Endothelial cell of umbilical vein (primary cell): ENCODE data around the gene SDCBP2. TPM values are rescaled to one million over a fixed set of nuclear protein-coding genes. Genes with fewer than 3 reads are reported as not detected.

ENCODE experiments used
- BruUV-seq: library from RNA; stranded (reverse); fragments of 400-500 nt; replicated peaks from 2 replicates; lab custom pipeline; 2021; lab: Mats Ljungman, UMichigan
- CTCF ChIA-PET: fragments of 300-600, 350-600 bp; sonication (Branson Sonifier 250); formaldehyde crosslinking; loops from one replicate; lab custom pipeline; 2021; ENCODE audit warnings: antibody characterized with exemption, inconsistent platforms; lab: Charles Lee
- POLR2A ChIA-PET: fragments of 300-600, 350-600 bp; sonication (Branson Sonifier 250); formaldehyde crosslinking; loops from one replicate; lab custom pipeline; 2021; ENCODE audit warnings: antibody characterized with exemption, inconsistent platforms; lab: Charles Lee
- DNase-seq: peaks from one replicate; pipeline ENCODE4 v3.0.0-alpha.2; 2011; ENCODE audit warnings: low read depth, low spot score
- FAIRE-seq: peaks from 2 replicates; lab custom pipeline; 2011; peaks lifted over from hg19 to GRCh38; lab: Jason Lieb, UNC
- H2AFZ ChIP-seq: 2 replicates; pipeline ENCODE4 v1.6.0; 2012; ENCODE audit warnings: low read depth, low read length, control low read depth, inconsistent platforms
- H3K27ac ChIP-seq: 2 replicates; pipeline ENCODE4 v1.5.1; 2011; ENCODE audit warnings: low read depth, mild to moderate bottlenecking, control low read depth, low read length, moderate library complexity; ENCODE audit not compliant: insufficient read depth
- H3K27me3 ChIP-seq, 2 experiments: 2 replicates each; pipeline versions ENCODE4 v1.6.0 to v1.6.1; 2011; ENCODE audit warnings: low read length in 2 of 2, mixed read lengths in 1 of 2; ENCODE audit not compliant: control insufficient read depth in 2 of 2, insufficient read depth in 2 of 2
- H3K36me3 ChIP-seq, 2 experiments: 2 replicates in 1 of 2; 3 replicates in 1 of 2; pipeline ENCODE4 v1.5.1; 2011; ENCODE audit warnings: low read length in 2 of 2, mild to moderate bottlenecking in 1 of 2, moderate library complexity in 1 of 2; ENCODE audit not compliant: control insufficient read depth in 2 of 2, insufficient read depth in 2 of 2; ENCODE audit errors: extremely low read depth in 1 of 2
- H3K4me1 ChIP-seq: 3 replicates; pipeline ENCODE4 v1.5.1; 2011; ENCODE audit warnings: mild to moderate bottlenecking, low read length; ENCODE audit not compliant: control insufficient read depth, insufficient read depth; ENCODE audit errors: extremely low read depth
- H3K4me2 ChIP-seq: 2 replicates; pipeline ENCODE4 v1.6.1; 2011; ENCODE audit warnings: low read length, control low read depth, mixed read lengths; ENCODE audit not compliant: insufficient read depth
- H3K4me3 ChIP-seq, 3 experiments: fragments of 200-600 bp in 1 of 3; sonication (generic), shearing (Covaris generic) in 1 of 3; replicated peaks in 1 of 3; 2 replicates each; pipeline ENCODE4 v1.5.1; 2011 to 2016; ENCODE audit warnings: control low read depth in 3 of 3, low read length in 3 of 3, mild to moderate bottlenecking in 2 of 3, inconsistent platforms in 1 of 3, low read depth in 1 of 3, moderate library complexity in 1 of 3; ENCODE audit not compliant: insufficient read depth in 1 of 3
- H3K79me2 ChIP-seq: 2 replicates; pipeline ENCODE4 v1.6.0; 2012; ENCODE audit warnings: low read length, inconsistent platforms; ENCODE audit not compliant: control insufficient read depth, insufficient read depth
- H3K9ac ChIP-seq: replicated peaks from 2 replicates; pipeline ENCODE3; 2011; ENCODE audit warnings: low read length, control low read depth; ENCODE audit not compliant: insufficient read depth; ENCODE audit errors: extremely low read depth
- H3K9me1 ChIP-seq: replicated peaks from 3 replicates; pipeline ENCODE4 v1.6.0; 2011; ENCODE audit warnings: mild to moderate bottlenecking, low read length; ENCODE audit not compliant: control insufficient read depth, insufficient read depth; ENCODE audit errors: extremely low read depth
- H3K9me3 ChIP-seq: replicated peaks from 2 replicates; pipeline ENCODE4 v1.5.1; 2012; ENCODE audit warnings: low read length, inconsistent platforms; ENCODE audit not compliant: control insufficient read depth, insufficient read depth
- H4K20me1 ChIP-seq: replicated peaks from 2 replicates; pipeline ENCODE3; 2011; ENCODE audit warnings: mild to moderate bottlenecking, low read length; ENCODE audit not compliant: control insufficient read depth, insufficient read depth; ENCODE audit errors: extremely low read depth
- EZH2 ChIP-seq: IDR thresholded peaks from 2 replicates; pipeline ENCODE4 v1.6.1; 2012; ENCODE audit warnings: borderline replicate concordance, low read depth, mild to moderate bottlenecking, moderate library complexity, low read length, inconsistent platforms; ENCODE audit not compliant: severe bottlenecking
- FOS ChIP-seq: IDR thresholded peaks from 2 replicates; pipeline ENCODE4 v1.6.1; 2011; ENCODE audit warnings: mild to moderate bottlenecking, low read length, moderate library complexity, borderline replicate concordance; ENCODE audit not compliant: insufficient read depth
- GATA2 ChIP-seq: IDR thresholded peaks from 2 replicates; pipeline ENCODE4 v1.7.0; 2011; ENCODE audit warnings: low read depth, mild to moderate bottlenecking, moderate library complexity, mixed read lengths, low read length; ENCODE audit not compliant: insufficient read length, insufficient read depth
- JUN ChIP-seq: IDR thresholded peaks from 2 replicates; pipeline ENCODE4 v1.6.1; 2011; ENCODE audit warnings: borderline replicate concordance, low read depth; ENCODE audit not compliant: insufficient read length, insufficient read depth
- MYC ChIP-seq: IDR thresholded peaks from one replicate; pipeline ENCODE4 v1.6.1; 2011; ENCODE audit warnings: mild to moderate bottlenecking, low read depth, low read length
- POLR2A ChIP-seq: IDR thresholded peaks from 2 replicates; pipeline ENCODE4 v1.6.1; 2012; ENCODE audit warnings: low read depth, mild to moderate bottlenecking, control low read depth, low read length
- POLR2AphosphoS5 ChIP-seq: IDR thresholded peaks from 2 replicates; pipeline ENCODE4 v1.6.1; 2012; ENCODE audit warnings: low read depth, mild to moderate bottlenecking, control low read depth, low read length, moderate library complexity; ENCODE audit not compliant: insufficient read depth
- dilution Hi-C: fragments of 300-500 bp; cut with MboI; formaldehyde crosslinking; loops from one replicate; pipeline ENCODE4 v1.15.0; 2019; ENCODE audit warnings: low sequenced_read_pairs; ENCODE audit not compliant: extremely low pct_ligation_motif_present
- intact Hi-C: fragments of 100-400 bp; cut with micrococcal nuclease; formaldehyde crosslinking; loops from one replicate; pipeline ENCODE4 v1.10.0; 2022
- polyA plus RNA-seq, 4 experiments: library from polyadenylated mRNA; depleted of rRNA in 3 of 4; stranded (reverse) in 3 of 4; unstranded in 1 of 4; fragments of >200 nt; gene quantifications; 2 replicates each; pipeline versions ENCODE4 v1.2.1 to v1.2.3, GENCODE V29; 2011 to 2012; ENCODE audit warnings: missing spikeins in 1 of 4
- total RNA-seq: library from RNA; stranded (reverse); gene quantifications from 2 replicates; pipeline ENCODE4 v1.2.3, GENCODE V29; 2021
- TF ChIP-seq, protein P1 (sequence below), 2 donors: IDR thresholded peaks; 1 replicate in 1 of 2; 2 replicates in 1 of 2; pipeline ENCODE4 v1.5.1; 2011; ENCODE audit warnings: low read length in 2 of 2, mild to moderate bottlenecking in 2 of 2, moderate library complexity in 2 of 2, control low read depth in 1 of 2, inconsistent platforms in 1 of 2, low read depth in 1 of 2; ENCODE audit not compliant: insufficient read depth in 1 of 2; ENCODE audit errors: extremely low read depth in 1 of 2
- TF ChIP-seq, protein P2 (sequence below): IDR thresholded peaks from 2 replicates; pipeline ENCODE4 v1.6.1; 2011; ENCODE audit not compliant: insufficient read depth, insufficient read length

The SDCBP2 gene
- total and polyA plus RNA-seq, 2 donors (not counting 3 experiments of a cell fraction or from before 2014, with no cell fraction given), result 6.9 to 9.0 TPM

DNA sequence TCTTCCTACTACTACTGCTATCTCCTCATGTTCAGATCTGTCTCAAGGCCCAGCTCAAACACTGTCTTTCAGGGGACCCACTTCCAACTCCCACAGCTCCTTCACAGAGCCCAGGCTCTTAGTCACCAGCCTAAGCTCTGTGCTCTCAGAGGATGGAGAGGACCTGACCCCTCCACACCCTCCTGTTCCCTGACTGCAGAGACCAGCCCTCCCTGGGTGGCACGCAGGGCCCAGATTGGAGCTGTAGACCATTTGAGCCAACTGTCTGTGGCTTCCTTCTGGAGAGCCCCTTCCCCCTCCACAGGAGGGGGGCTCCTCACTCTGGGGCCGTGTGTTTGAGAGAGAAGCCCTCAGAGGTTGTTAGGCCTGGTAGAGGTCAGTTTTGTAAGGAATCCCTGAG, 53.0 kb downstream of the SDCBP2 start:
- Histone ChIP-seq H3K4me3 (no peak overlapping the region), H3K9ac (no peak overlapping the region), H3K79me2 (no peaks in the 10 kb centered on the region), H3K9me3 (no peaks in the 10 kb centered on the region), H3K27ac (no peak overlapping the region), H3K4me1 (no peaks in the 10 kb centered on the region), H4K20me1 (no peaks in the 10 kb centered on the region), H3K4me2 (no peak overlapping the region), H3K27me3 (no peaks in the 10 kb centered on the region), H3K36me3 (no peaks in the 10 kb centered on the region), H2AFZ (no peak overlapping the region), H3K9me1 (no peaks in the 10 kb centered on the region)
- intact Hi-C loops, result no loop called here
- ChIA-PET POLR2A (no interaction called here), CTCF (interaction anchor here (0.8 to 1.3 kb wide), 3 partner anchors 11 to 233 kb away, joined by 3 read pairs; no protein-coding TSS in a partner anchor)
- FAIRE-seq (no peak), DNase-seq (no peak)
- no peak for TF ChIP-seq POLR2A
- no peak for TF ChIP-seq EZH2
- TF ChIP-seq FOS, result no peak
- no peak for TF ChIP-seq POLR2AphosphoS5
- TF ChIP-seq MYC, result no peak
- TF ChIP-seq, protein P1, sequence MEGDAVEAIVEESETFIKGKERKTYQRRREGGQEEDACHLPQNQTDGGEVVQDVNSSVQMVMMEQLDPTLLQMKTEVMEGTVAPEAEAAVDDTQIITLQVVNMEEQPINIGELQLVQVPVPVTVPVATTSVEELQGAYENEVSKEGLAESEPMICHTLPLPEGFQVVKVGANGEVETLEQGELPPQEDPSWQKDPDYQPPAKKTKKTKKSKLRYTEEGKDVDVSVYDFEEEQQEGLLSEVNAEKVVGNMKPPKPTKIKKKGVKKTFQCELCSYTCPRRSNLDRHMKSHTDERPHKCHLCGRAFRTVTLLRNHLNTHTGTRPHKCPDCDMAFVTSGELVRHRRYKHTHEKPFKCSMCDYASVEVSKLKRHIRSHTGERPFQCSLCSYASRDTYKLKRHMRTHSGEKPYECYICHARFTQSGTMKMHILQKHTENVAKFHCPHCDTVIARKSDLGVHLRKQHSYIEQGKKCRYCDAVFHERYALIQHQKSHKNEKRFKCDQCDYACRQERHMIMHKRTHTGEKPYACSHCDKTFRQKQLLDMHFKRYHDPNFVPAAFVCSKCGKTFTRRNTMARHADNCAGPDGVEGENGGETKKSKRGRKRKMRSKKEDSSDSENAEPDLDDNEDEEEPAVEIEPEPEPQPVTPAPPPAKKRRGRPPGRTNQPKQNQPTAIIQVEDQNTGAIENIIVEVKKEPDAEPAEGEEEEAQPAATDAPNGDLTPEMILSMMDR (IDR thresholded peaks at IDR 0.05; ENCODE audit: extremely low read depth in 1 of 2, insufficient read depth in 1 of 2, low read depth in 1 of 2, low read length in 2 of 2), result no peak
- TF ChIP-seq GATA2, result no peak
- TF ChIP-seq, protein P2, sequence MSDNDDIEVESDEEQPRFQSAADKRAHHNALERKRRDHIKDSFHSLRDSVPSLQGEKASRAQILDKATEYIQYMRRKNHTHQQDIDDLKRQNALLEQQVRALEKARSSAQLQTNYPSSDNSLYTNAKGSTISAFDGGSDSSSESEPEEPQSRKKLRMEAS, result no peak
- no peak for TF ChIP-seq JUN
- dilution Hi-C loops, result no loop called here
- BruUV-seq, result no TSS peak
